Tibial nerve (tissue), 4 donors: Measurements from ENCODE around the gene CYP2U1. TPM values are rescaled to one million over a fixed set of nuclear protein-coding genes. Genes with fewer than 3 reads are reported as not detected.
"Not testable (repeated sequence)": the region's sequence is repeated elsewhere in the genome, so short reads cannot be mapped to it uniquely, and the experiment has no call there.

Experiments
- DNase-seq, 2 donors: peaks; one replicate each; pipeline ENCODE4 v3.0.0-alpha.2; 2019; ENCODE audit warnings: low spot score in 2 of 2
- H3K27ac ChIP-seq, 4 donors: fragments of 200-600 bp; sonication (generic) in 3 of 4; one replicate each; pipeline ENCODE4 v1.5.1; 2017 to 2019; ENCODE audit warnings: mild to moderate bottlenecking in 1 of 4
- H3K27me3 ChIP-seq, 2 donors: fragments of 200-600 bp; sonication (generic) in 1 of 2; one replicate each; pipeline versions ENCODE4 v1.5.1 to v1.6.0; 2017 to 2019
- H3K36me3 ChIP-seq, 3 donors: fragments of 200-600 bp; sonication (generic); one replicate each; pipeline ENCODE4 v1.5.1; 2018 to 2019
- H3K4me1 ChIP-seq, 4 donors: fragments of 200-600 bp; sonication (generic) in 3 of 4; one replicate each; pipeline ENCODE4 v1.5.1; 2017 to 2019
- H3K4me3 ChIP-seq, 4 donors: fragments of 200-600 bp; sonication (generic) in 3 of 4; one replicate each; pipeline ENCODE4 v1.5.1; 2017 to 2019; ENCODE audit warnings: mild to moderate bottlenecking in 1 of 4, moderate library complexity in 1 of 4
- H3K9me3 ChIP-seq, 4 donors: fragments of 200-600 bp; sonication (generic) in 3 of 4; one replicate each; pipeline ENCODE4 v1.5.1; 2017 to 2019
- CTCF ChIP-seq, 5 experiments: fragments of 200-600 bp in 3 of 5; fragments of 450-650 bp in 2 of 5; sonication (generic) in 3 of 5; IDR thresholded peaks; one replicate each; pipeline ENCODE4 v1.5.1; 2016 to 2019; ENCODE audit warnings: antibody characterized with exemption in 5 of 5, mild to moderate bottlenecking in 3 of 5, moderate library complexity in 2 of 5
- EP300 ChIP-seq, 2 donors: sonication (generic); formaldehyde crosslinking; IDR thresholded peaks; one replicate each; pipeline ENCODE4 v1.6.1; 2017; ENCODE audit warnings: antibody characterized with exemption in 2 of 2, mild to moderate bottlenecking in 1 of 2
- POLR2A ChIP-seq, 2 donors: fragments of 450-650 bp; IDR thresholded peaks; one replicate each; pipeline ENCODE4 v1.6.1; 2017; ENCODE audit warnings: antibody characterized with exemption in 2 of 2, mild to moderate bottlenecking in 2 of 2, moderate library complexity in 2 of 2
- WGBS, 2 donors: methylation state at CpG; one replicate each; pipeline ENCODE4 v1.1.5; 2018; 5-methylcytosine and 5-hydroxymethylcytosine counted together
- total RNA-seq, 4 donors: library from RNA; depleted of rRNA; stranded (reverse); fragments of >200 nt; gene quantifications; one replicate each; pipeline ENCODE4 v1.1.0, GENCODE V29; 2016

Gene CYP2U1
- total RNA-seq, 4 donors from 2014 or later: 24.0 to 50.3 (median 32.9) TPM

GRCh38 chr4:107956011-107956410 lies 24.7 kb downstream of the CYP2U1 start:
- WGBS, 2 donors: 59 to 72% methylated on average over 1 of the region's 1 CpG
- no peak for DNase-seq
- peaks cover 0 to 40% (median 0%) of the 10 kb centered on the region in 3 donors for H3K36me3 ChIP-seq
- H3K9me3 ChIP-seq: peaks cover 0 to 32% (median 2%) of the 10 kb centered on the region in 4 donors
- no peak overlapping the region for H3K4me3 ChIP-seq
- H3K4me1 ChIP-seq: no peaks in the 10 kb centered on the region
- H3K27me3 ChIP-seq: no peaks in the 10 kb centered on the region
- H3K27ac ChIP-seq: no peak overlapping the region
- TF ChIP-seq EP300 (IDR thresholded peaks at IDR 0.05) (no peak), POLR2A (IDR thresholded peaks at IDR 0.05) (no peak), CTCF (IDR thresholded peaks at IDR 0.05) (no peak)

- no peak for TF ChIP-seq EP300 (IDR thresholded peaks at IDR 0.05)
- no peak for TF ChIP-seq POLR2A (IDR thresholded peaks at IDR 0.05)
- TF ChIP-seq CTCF (IDR thresholded peaks at IDR 0.05): no peak
- H3K4me3 ChIP-seq: no peak overlapping the region
- no peaks in the 10 kb centered on the region for H3K36me3 ChIP-seq
- H3K27ac ChIP-seq: peak overlapping the region in 1 of 4 donors; percentile 28
- WGBS, 2 donors: 48 to 51% methylated on average over 4 of the region's 4 CpGs
- H3K4me1 ChIP-seq: no peaks in the 10 kb centered on the region
- no peak for DNase-seq
- peaks cover 0 to 7% (median 0%) of the 10 kb centered on the region in 4 donors for H3K9me3 ChIP-seq
- no peaks in the 10 kb centered on the region for H3K27me3 ChIP-seq
Measured at GRCh38 chr4:107966903-107967302, 35.6 kb downstream of the CYP2U1 start.

GRCh38 chr4:107967519-107967918 lies 36.2 kb downstream of the CYP2U1 start:
- H3K4me3 ChIP-seq, H3K4me1 ChIP-seq, DNase-seq, H3K36me3 ChIP-seq, H3K27ac ChIP-seq, H3K9me3 ChIP-seq, H3K27me3 ChIP-seq: not testable (repeated sequence)

- 86 to 90% methylated on average over 1 of the region's 1 CpG for WGBS, 2 donors
- not testable (repeated sequence) for H3K36me3 ChIP-seq, H3K4me3 ChIP-seq, H3K9me3 ChIP-seq, H3K27me3 ChIP-seq, DNase-seq, H3K27ac ChIP-seq, H3K4me1 ChIP-seq
Measured at GRCh38 chr4:107967921-107968320, 36.6 kb downstream of the CYP2U1 start.

GRCh38 chr4:107970063-107970798 lies 38.9 kb downstream of the CYP2U1 start:
- H3K27ac ChIP-seq: no peak overlapping the region
- no peaks in the 10 kb centered on the region for H3K27me3 ChIP-seq
- H3K4me3 ChIP-seq: no peak overlapping the region
- no peak for DNase-seq
- TF ChIP-seq POLR2A (IDR thresholded peaks at IDR 0.05) (no peak), EP300 (IDR thresholded peaks at IDR 0.05) (no peak), CTCF (IDR thresholded peaks at IDR 0.05) (no peak)
- peaks cover 0 to 7% (median 0%) of the 10 kb centered on the region in 4 donors for H3K9me3 ChIP-seq
- 73 to 84% methylated on average over 12 of the region's 12 CpGs for WGBS, 2 donors
- no peaks in the 10 kb centered on the region for H3K4me1 ChIP-seq
- H3K36me3 ChIP-seq: no peaks in the 10 kb centered on the region

GRCh38 chr4:107972605-107973004 lies 41.3 kb downstream of the CYP2U1 start:
- no peak for DNase-seq

More at GRCh38 chr4:107972605-107973004, 41.3 kb downstream of the CYP2U1 start:
- H3K4me1 ChIP-seq: peaks cover 0 to 9% (median 0%) of the 10 kb centered on the region in 4 donors
- no peak for TF ChIP-seq CTCF (IDR thresholded peaks at IDR 0.05)
- TF ChIP-seq POLR2A (IDR thresholded peaks at IDR 0.05): no peak
- no peak for TF ChIP-seq EP300 (IDR thresholded peaks at IDR 0.05)
- H3K9me3 ChIP-seq: peaks cover 0 to 3% (median 0%) of the 10 kb centered on the region in 4 donors
- H3K4me3 ChIP-seq: no peak overlapping the region
- H3K27ac ChIP-seq: no peak overlapping the region
- no peaks in the 10 kb centered on the region for H3K27me3 ChIP-seq
- H3K36me3 ChIP-seq: no peaks in the 10 kb centered on the region
